PC-3 (cell line): ENCODE results near the gene DBNDD2.

ENCODE experiments used
- CTCF ChIP-seq: fragments of 300-600 bp; sonication (generic); conservative IDR thresholded peaks from 2 replicates; pipeline ENCODE4 v1.5.1; 2017; ENCODE audit warnings: antibody characterized with exemption, low read depth, mild to moderate bottlenecking, low read length
- EZH2 ChIP-seq: fragments of 300-600 bp; sonication (generic); IDR thresholded peaks from one replicate; pipeline ENCODE4 v1.6.1; 2017; ENCODE audit warnings: antibody characterized with exemption, mild to moderate bottlenecking, low read length; ENCODE audit not compliant: unreplicated experiment

GRCh38 chr20:45412653-45413052 is 4.6 kb downstream of the DBNDD2 start:
- TF ChIP-seq CTCF (no peak), EZH2 (no peak)
